ENCODE data around the gene FHL2.
"Not testable (repeated sequence)": the region's sequence is repeated elsewhere in the genome, so short reads cannot be mapped to it uniquely, and the experiment has no call there.

The FHL2 gene, protein sequence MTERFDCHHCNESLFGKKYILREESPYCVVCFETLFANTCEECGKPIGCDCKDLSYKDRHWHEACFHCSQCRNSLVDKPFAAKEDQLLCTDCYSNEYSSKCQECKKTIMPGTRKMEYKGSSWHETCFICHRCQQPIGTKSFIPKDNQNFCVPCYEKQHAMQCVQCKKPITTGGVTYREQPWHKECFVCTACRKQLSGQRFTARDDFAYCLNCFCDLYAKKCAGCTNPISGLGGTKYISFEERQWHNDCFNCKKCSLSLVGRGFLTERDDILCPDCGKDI

DNA sequence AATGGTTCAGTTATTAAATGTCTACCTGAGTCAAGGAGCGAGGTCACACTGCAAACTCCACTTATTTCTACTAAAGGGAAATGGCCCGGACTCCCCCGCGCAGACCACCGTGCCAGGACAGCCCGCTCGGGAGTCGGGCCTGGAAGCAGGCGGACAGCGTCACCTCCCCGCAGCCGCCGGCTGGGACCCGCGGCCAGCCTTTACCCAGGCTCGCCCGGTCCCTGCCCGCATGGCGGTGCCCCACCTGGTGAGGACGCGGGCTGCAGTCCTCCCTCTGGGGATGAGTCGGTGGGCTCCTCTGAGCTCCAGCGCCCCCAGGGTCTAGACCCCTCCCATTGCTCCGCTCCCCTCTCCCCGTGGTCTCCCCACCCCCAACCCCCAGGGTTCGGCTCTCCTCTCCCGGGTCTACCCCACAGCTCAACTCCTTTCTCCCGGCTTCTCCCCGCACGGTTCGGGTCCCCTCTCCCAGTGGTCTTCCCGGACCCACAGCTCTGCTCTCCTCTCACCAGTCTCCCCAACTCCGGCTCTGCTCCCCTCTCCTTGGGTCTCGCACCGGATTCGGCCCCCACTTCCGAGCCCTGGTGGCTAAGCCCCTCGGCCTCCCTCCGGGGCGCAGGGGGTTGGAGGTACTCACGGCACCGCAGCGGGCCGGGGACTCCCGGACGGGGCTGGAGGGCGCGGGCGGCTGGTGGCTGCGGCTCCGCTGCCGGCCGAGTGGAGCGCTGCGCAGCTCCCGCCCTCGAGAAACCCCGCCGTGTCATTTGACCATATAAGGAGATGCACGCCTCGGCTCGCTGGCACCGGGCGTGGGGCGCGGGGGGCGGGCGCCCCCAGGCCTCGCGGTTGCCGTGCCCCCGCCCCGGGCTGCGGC, at the start of gene FHL2:
Gene FHL2, minus strand, starts transcription at position 716 of the 871 bp plus-strand sequence. CDS start 12,535 bp downstream, outside the sequence.
- DNase-seq (ENCODE audit: low read depth): peak; percentile 38

DNA sequence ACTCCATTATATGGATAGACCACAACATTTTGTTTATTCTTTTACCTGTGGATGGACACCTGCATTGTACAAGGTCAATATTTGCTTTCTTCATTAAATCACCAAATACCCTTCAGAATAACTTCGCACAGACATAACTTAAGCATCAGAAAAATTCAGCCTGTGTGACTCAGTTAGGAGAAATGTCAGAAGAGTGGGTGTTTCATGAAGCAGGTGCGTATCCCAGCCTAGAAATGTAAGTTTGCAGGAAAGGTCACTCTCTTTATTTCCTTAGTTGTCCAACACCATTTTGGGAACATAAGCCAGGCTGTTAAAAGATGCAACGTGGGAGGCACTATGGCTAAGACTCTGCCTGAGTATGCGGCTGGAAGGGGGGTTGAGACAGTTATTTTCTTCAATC, 48.6 kb upstream of the FHL2 start:
- no peak for DNase-seq (ENCODE audit: low read depth)

DNA sequence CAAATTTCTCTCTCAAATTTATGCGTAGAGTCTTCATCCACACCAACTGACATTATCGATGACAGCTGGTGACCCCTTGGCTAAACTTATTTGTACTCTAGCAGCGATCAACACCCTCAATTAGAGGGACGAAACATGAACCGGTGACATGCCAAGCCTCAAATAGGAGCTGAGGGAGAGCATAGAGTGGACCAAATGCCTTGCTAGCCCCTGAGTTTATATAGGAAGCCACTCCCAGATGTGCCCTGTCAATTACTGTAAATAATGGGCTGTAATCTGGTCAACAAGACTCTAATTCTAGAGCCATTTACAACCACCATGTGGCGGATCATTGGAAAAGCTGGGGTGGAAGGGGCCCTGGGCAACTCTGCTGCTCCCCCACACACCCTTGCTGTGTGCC, 47.6 kb upstream of the FHL2 start:
- DNase-seq (ENCODE audit: low read depth): no peak

DNA sequence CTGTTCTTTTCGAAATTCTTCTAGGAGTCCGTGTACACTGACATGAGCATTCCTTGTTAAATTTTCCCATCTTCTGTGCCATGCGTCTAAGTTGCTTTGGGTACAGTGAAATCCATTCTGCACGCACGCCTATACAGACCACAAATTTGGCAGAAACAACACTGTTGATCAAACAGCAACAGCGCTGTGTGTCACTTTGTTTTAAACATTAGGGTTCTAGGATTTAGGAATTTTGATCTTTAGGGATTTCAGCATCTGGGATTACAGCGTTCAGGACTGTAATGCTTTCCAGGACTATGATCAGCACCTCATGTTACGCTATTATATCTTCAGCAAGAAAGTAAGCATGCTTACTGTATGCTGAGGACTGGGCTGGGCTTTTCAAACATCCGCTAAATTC, 47.1 kb upstream of the FHL2 start:
- no peak for DNase-seq (ENCODE audit: low read depth)

DNA sequence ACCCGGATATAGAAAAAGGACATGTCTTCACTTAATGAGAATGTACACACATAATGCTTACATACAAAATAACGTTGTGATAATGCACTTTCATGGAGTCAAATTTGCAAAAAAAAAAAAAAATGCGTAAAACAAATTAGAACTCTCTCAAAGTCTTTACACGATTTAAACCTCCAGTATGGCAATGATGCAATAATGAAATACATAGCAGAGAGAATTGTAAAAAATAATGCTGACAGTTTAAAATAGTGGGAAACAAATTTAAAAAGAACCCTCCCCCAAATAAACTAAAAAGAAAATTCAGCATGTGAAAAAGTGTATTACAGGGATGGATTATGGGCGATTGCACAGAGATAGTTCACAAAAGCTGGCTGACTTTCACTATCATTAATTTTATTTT, 46.6 kb upstream of the FHL2 start:
- no peak for DNase-seq (ENCODE audit: low read depth)

DNA sequence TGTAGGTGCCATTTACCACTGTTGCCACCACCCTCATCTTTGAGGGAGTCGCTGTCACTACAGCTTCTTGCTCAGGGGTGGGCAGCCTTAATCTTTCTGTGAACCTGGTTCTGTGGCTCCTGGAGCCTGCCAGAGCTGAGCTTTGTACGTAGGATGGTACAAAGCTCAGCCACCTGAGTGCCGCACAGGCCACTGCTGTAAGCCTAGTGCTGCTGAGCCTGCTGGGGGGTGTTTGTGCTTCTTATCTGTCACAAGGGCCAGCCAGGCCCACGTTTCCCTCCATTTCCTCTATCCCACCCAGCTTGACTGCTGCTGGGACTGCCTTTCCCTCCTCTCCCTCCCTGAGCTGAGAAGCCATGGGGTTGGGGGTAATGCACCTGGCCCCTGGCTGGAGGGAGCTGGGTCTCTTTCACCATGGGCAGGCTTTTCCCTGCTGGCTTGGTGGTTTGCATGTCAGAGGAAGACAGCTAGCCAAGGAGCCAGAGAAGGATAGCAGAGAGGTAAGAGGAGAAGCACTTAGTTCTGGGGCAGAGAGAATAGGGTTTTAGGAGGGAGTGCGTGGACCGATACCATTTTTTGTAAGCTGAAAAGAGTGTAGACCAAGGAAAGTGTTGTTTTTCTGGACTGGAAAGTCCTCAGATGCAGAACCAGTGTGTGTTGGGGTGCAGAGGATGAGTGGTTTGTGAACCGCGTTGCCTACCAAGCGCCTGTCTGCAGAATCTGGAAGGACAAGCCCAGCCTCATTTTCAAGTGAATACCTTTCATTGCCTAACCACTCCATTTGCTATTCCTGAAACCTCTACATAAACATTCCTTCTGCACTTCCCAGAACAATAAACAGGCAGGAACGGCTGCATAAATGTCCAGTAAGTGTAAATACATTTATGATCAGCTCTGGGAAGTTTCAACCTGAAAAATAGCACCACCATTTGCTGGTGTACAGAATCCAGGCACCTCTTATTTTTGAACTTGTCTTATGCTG, 45.1 kb upstream of the FHL2 start:
- no peak for DNase-seq (ENCODE audit: low read depth)

DNA sequence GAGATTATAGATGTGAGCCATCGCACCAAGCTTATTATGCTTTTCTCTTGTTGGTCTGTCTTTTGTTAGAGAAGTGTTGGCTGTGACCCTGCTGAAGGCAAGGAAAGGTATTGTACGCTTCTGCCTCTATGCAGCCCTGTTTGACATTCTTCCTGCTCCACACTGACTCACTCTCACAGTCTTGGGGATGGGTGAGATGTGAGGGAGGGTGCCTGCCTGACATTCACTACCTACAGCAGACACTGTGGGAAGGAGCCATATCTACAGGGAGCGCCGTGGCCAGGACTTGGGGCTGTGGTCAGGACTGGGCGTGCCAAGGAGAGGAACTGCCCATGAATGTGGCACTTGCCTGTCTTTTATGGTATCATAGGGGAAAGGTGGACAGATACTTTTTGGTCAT, 43.9 kb upstream of the FHL2 start:
- DNase-seq (ENCODE audit: low read depth): no peak

DNA sequence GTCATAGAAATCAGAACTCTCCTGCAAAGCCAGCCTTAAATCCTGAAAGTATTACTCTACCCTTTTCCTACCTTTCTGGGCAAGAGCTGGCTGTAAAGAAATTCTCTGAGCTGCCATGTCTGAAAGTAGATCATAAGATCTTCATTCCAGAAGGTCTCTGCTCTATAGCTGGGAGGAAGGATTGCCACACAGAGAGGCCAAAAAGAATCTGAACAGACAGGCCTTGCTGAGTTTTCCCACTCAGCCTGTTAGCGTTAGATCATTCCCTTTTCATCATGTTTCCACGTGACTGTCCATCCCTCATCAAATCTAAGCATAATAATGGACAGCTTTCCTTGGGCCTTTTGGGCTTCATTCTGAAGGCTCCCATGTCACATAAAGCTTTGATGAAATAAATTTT, 43.2 kb upstream of the FHL2 start:
- no peak for DNase-seq (ENCODE audit: low read depth)

DNA sequence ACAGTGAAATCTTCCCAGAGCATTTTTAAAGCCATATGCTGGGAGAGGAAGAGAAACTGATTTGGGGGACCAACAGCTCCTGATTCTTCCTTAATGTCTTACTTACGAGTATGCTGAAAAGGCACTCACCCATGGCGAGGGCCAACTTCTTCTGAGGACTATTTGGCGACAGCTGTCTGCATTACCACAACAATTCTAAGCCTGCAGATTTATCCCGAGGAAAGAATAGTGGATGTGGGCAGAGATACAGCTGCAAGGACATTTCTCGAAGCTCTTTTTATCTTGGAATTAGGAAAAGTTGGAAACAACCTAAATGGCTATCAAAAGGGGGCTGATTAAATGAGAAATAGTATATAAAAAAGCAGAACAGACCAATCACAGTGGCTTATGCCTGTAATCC, 40.3 kb upstream of the FHL2 start:
- DNase-seq (ENCODE audit: low read depth): no peak

DNA sequence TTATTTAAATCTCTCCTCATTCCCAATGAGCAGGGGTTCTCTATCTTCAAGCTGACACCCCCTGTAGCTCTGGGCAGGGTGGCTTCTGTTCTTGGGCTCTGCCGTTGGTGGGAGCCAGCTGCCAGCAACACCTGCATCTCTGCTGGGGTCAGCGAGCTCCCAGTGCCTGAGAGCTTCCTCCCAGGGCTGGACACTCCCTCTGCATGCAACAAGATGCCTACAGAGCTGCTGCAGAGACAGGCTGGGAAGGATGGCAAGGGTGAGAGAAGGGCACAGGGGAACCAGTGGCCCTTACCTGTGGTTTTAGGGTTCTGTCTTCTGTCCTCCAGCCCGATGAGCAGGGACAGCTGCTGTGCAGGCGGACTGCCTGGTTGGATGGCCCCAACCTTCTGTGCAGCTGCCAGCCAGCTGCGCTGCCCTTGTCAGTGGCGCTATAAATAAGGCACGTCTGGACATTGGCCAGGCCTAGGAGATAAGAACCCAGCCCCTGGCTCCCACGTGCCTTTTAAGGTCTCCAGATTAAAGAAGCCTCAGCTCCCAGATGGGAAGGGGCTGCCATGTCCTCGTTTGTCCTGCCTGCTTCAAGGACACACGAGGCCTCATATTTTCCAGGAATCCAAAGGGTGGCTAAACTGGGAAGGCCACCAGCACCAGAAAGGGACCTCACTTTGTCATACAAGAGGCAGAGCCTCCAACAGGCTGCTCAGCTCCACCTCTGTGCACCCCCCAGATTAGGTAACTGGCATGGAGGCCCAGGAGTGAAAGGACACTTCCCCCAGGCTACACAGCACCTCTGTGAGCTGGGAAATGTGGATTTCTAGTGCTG, 39.5 kb upstream of the FHL2 start:
- DNase-seq (ENCODE audit: low read depth): no peak

DNA sequence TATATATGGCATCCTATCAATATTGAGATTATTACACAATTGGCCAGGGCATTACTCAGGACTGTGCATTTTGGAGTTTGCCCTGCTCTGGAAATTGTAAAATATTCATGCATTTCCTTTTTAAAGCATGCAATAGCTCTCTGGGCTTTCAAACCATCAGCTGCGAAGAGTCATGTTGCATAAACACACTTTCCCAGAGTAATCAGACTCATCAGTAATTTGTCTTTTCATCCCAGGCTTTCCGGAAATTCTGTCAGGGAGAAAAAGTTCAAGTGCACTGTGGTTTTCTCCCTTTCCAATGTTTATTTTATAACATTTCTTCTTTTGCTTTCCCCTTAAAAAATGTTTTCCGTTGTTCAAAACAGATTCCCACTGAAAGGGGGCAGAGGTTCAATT, 38.9 kb upstream of the FHL2 start:
- DNase-seq (ENCODE audit: low read depth): no peak

DNA sequence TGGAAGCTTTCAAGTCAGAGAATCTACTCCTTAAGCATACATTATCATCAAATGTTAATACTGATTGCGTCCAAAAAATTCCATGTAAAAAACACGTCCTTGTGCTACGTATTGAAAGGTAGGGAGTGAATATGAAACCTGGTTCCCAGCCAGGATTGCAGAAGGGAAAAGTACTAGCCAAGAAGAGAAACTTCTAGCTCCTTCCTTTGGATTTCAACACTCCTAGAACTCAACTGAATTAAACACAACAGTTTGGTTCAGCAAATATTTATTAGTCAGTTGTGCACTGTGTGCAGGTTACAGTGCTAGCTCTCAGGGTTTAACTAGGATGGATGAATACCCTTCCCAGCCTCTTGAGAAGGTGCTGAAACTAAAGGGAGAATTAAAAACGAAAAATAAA, 33.9 kb upstream of the FHL2 start:
- no peak for DNase-seq (ENCODE audit: low read depth)

DNA sequence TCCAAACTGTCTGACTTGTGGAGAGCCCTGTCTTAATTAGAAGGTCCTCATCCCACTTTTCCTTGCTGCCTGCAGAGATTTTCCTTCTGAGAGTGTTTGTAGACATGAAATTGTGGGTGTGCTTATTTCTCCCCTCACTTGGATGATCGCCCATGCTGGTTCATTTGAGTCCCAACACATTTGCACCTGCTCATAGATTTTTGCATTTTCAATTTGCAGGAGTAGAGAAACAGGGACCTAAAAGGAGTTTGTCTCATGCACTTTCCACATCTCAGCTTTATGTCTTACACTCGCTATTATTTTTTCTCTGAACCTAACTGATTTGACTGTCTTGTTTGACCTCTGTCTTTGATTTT, 33.2 kb upstream of the FHL2 start:
- no peak for DNase-seq (ENCODE audit: low read depth)

DNA sequence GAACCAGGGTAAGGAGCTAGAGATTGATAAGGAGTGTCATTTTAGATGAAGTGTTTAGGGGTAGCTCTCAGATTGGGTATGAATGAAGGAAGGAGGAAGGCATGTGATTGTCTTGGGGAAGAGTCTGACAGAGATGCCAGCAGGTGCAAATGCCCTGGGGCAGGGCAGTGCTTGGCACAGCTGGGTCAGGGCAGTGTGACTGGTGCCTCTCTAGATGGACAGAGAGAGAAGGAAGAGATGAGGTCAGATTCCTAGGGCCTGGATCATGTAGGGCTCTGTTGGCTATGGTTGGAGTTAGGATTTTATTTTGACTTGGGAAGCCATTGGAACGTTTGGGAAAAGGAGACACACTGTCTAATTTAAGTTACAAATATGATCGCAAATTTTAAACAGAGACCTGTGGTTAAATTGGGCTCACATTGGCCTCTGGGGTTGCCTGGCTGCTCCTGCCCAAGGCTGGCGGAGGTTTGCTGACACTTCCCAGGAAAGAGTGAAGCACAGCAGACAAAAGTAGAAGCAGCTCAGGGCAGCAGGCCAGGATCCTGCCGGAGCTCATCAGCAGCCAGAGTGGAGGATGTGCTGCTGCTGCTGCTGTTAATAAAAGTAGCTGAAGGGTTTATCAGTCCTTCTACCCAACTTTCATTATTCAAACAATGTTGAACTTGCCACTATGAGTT, 32.7 kb upstream of the FHL2 start:
- DNase-seq (ENCODE audit: low read depth): no peak

DNA sequence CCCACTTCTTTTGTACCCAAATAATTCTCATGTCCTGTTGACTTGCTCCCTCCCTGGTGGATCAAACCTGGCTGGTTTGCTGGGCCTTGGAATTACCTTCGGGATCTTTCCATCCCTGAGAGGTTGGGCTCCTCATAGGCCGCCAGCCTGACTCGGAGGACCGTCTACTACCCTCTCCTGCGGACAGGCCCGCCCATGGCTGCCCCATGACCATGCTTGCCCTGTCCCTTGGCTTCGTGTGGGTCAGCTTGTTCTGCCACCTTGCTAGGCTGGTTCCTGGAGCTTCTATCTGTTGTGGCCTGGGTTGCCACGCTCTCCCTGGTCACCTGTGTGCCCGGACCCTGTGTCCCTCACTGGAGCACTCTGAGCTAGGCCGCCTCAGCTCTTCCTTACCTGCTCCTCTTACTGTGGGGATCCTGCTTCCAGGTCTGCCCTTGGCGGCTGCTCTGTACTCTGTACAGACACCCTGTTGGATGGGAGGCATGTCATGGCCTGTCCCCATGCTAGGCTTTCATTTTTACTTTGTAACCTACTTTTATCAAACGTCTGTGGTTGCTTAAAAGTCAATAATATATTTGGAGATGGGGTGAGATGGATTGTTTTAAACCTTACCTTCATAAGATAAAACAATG, 29.7 kb upstream of the FHL2 start:
- no peak for DNase-seq (ENCODE audit: low read depth)

DNA sequence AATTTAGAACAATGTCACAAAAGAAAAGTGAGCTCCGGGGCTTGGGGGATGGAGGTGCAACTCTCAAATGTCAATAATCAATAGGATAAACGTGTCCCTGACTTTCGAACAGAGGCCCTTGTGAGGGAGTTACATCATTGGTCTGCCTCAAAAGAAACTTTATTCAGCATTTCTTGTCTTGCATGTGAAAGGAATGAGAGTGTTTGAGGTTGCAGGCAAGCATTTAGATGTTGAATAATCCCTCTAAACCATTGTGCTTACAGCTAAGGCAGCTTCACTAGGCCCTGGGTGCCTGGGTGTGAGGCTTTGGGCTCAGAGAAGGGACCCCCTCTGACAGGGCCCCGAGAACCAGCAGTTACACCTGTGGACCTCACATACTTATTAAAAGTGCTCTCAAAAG, 28.6 kb upstream of the FHL2 start:
- DNase-seq (ENCODE audit: low read depth): no peak

DNA sequence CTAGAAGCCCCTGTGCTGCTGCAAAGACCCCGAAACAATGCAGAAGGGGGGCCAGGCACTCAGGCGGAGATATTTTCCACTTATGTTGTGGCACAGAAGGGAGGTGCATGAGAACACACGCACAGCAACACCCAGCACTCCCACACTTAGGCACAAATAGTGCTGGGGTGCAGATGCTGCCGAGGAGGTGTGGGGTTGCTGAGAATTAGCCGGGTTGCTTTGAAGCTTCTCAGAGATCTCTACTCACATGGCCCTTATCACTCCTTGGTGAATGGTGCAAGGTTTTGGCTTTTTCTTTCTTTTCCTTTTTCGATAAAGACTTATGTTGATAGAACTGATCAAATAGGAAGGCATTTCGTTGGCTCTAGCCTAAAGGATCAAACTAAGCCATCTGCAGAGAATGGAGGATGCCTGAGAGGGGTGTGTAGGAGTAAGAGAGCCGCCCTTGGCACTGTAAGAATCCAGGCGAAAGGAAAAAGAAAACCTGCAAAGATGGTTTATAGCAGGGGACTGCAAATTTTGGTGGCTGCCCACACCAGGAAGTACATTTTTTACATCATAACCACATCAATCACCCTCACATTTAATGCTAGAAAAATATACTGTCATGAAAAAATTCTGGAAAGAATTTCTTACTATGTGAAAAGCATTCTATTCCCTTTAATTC, 27.9 kb upstream of the FHL2 start:
- DNase-seq (ENCODE audit: low read depth): no peak

DNA sequence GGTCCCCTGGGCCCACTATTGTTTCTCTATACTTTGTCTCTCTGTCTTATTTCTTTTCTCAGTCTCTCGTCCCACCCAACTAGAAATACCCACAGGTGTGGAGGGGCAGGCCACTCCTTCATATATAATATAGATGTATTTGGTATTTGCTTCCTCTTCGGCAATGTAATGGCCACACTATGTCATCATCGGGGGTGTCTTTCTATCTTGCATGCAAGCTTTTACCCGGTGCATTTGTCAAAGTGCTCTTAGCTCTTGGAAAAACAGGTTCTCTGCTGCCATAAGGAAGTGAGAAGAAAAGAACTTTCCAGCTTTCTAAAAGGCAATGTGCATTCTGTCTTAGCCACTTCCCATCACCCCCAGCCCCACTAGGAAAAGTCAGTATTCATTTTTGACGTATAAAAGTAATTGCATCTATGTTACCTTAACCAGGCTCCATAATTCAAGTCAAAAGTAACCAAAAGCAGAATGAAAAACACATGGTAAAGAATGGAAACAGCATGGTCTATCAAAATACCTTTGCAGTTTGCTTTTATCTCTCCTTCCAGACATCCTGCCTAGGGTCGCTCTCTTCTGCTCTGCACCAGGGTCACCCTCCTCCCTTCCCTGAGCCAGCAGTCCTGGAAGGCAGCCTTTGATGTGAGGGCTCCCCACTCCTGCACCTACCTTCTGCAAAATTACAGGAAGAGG, 27.2 kb upstream of the FHL2 start:
- DNase-seq (ENCODE audit: low read depth): no peak

DNA sequence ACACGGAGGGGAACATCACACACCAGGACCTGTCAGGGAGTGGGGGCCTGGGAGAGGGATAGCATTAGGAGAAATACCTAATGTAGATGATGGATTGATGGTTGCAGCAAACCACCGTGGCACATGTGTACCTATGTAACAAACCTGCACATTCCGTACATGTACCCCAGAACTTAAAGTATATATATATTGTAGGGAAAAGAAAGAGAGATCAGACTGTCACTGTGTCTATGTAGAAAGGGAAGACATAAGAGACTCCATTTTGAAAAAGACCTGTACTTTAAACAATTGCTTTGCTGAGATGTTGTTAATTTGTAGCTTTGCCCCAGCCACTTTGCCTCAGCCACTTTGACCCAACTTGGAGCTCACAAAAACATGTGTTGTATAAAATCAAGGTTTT, 26.0 kb upstream of the FHL2 start:
- DNase-seq (ENCODE audit: low read depth): not testable (repeated sequence)

Measured in activated T-cell treated with anti-CD3 and anti-CD28 coated beads for 1 hour (primary cell).